GM12878 (cell line): ENCODE data around the gene FOXL1. TPM values are rescaled to one million over a fixed set of nuclear protein-coding genes. Genes with fewer than 3 reads are reported as not detected.

ENCODE experiments used
- ATAC-seq: fragments of 200-7000 bp; cut with Tn5 transposase; 3 replicates; pipeline ENCODE4 v1.9.1; 2020; ENCODE audit warnings: mild to moderate bottlenecking, moderate library complexity
- BruUV-seq: library from RNA; stranded (reverse); fragments of 400-500 nt; replicated peaks from 2 replicates; lab custom pipeline; 2021; lab: Mats Ljungman, UMichigan
- CTCF ChIA-PET: fragments of 300-600 bp; sonication (Branson Sonifier 250); formaldehyde crosslinking; extraction: SDS; loops from one replicate; lab custom pipeline; 2021; ENCODE audit warnings: inconsistent platforms; lab: Yijun Ruan, JAX
- POLR2A ChIA-PET: fragments of 350-600 bp; formaldehyde crosslinking; extraction: SDS; loops from one replicate; lab custom pipeline; 2021; ENCODE audit warnings: inconsistent platforms; lab: Charles Lee
- RAD21 ChIA-PET: fragments of 300-600 bp; sonication (Branson Sonifier 250); formaldehyde crosslinking; loops from one replicate; lab custom pipeline; 2023; ENCODE audit warnings: antibody characterized with exemption; ENCODE audit not compliant: unreplicated experiment; lab: Charles Lee
- SMC1A ChIA-PET: fragments of 300-600 bp; sonication (Branson Sonifier 250); formaldehyde crosslinking; loops from one replicate; lab custom pipeline; 2023; ENCODE audit not compliant: unreplicated experiment, uncharacterized antibody; lab: Charles Lee
- DNase-seq: peaks from one replicate; pipeline ENCODE4 v3.0.0-alpha.2; 2011; ENCODE audit warnings: low read depth, low spot score
- FAIRE-seq: peaks from 3 replicates; lab custom pipeline; 2011; peaks lifted over from hg19 to GRCh38; lab: Jason Lieb, UNC
- H2AFZ ChIP-seq: 2 replicates; pipeline ENCODE4 v1.6.0; 2011; ENCODE audit warnings: low read depth, low read length, control low read depth; ENCODE audit not compliant: control insufficient read depth
- H3K27ac ChIP-seq: 2 replicates; pipeline ENCODE4 v1.5.1; 2011; ENCODE audit warnings: control low read depth; ENCODE audit not compliant: control insufficient read depth, insufficient read depth
- H3K27me3 ChIP-seq, 2 experiments: replicated peaks in 1 of 2; 2 replicates each; pipeline versions ENCODE4 v1.6.0 to v1.6.1; 2011; ENCODE audit warnings: low read length in 1 of 2; ENCODE audit not compliant: control insufficient read depth in 2 of 2, insufficient read depth in 2 of 2
- H3K36me3 ChIP-seq, 2 experiments: 2 replicates each; pipeline ENCODE4 v1.5.1; 2011; ENCODE audit warnings: low read length in 1 of 2; ENCODE audit not compliant: control insufficient read depth in 2 of 2, insufficient read depth in 2 of 2
- H3K4me1 ChIP-seq: 2 replicates; pipeline ENCODE4 v1.6.1; 2011; ENCODE audit warnings: mild to moderate bottlenecking, low read length, moderate library complexity, mixed read lengths; ENCODE audit not compliant: control insufficient read depth, insufficient read depth
- H3K4me2 ChIP-seq: 2 replicates; pipeline ENCODE4 v1.6.0; 2011; ENCODE audit warnings: control low read depth; ENCODE audit not compliant: control insufficient read depth, insufficient read depth
- H3K4me3 ChIP-seq: fragments of 200-600 bp; sonication (generic); 2 replicates; pipeline ENCODE4 v1.5.1; 2016
- H3K79me2 ChIP-seq: 2 replicates; pipeline ENCODE4 v1.6.0; 2011; ENCODE audit warnings: low read length; ENCODE audit not compliant: control insufficient read depth, insufficient read depth
- H3K9ac ChIP-seq: 2 replicates; pipeline ENCODE4 v1.8.0; 2011; ENCODE audit warnings: low read length, control low read depth, mixed read lengths; ENCODE audit not compliant: control insufficient read depth, insufficient read depth
- H3K9me3 ChIP-seq: replicated peaks from 3 replicates; pipeline ENCODE4 v1.5.1; 2011; ENCODE audit warnings: mild to moderate bottlenecking, low read length; ENCODE audit not compliant: control insufficient read depth, insufficient read depth
- H4K20me1 ChIP-seq: 2 replicates; pipeline ENCODE4 v1.6.0; 2011; ENCODE audit not compliant: control insufficient read depth, insufficient read depth
- IRF4 ChIP-seq: IDR thresholded peaks from 2 replicates; pipeline ENCODE4 v1.6.1; 2011; ENCODE audit warnings: low read depth, low read length
- NR2C1 ChIP-seq: fragments of 450-650 bp; IDR thresholded peaks from 2 replicates; pipeline ENCODE4 v1.6.1; 2017; ENCODE audit warnings: antibody characterized with exemption, mild to moderate bottlenecking, moderate library complexity
- SMAD1 ChIP-seq: fragments of 450-650 bp; IDR thresholded peaks from 2 replicates; pipeline ENCODE4 v1.6.1; 2018; ENCODE audit warnings: mild to moderate bottlenecking, low read depth; ENCODE audit not compliant: partially characterized antibody
- ZNF217 ChIP-seq: fragments of 450-650 bp; IDR thresholded peaks from 2 replicates; pipeline ENCODE4 v1.6.1; 2017; ENCODE audit warnings: antibody characterized with exemption, mild to moderate bottlenecking
- ZSCAN29 ChIP-seq: fragments of 450-650 bp; IDR thresholded peaks from 2 replicates; pipeline ENCODE4 v1.6.1; 2017; ENCODE audit warnings: mild to moderate bottlenecking, moderate library complexity
- WGBS: methylation state at CpG from one replicate; pipeline ENCODE4 v1.1.6; 2016; ENCODE audit warnings: low lambda C conversion rate; ENCODE audit not compliant: insufficient replicate concordance, insufficient coverage; ENCODE audit errors: missing lambda C conversion rate; 5-methylcytosine and 5-hydroxymethylcytosine counted together
- in situ Hi-C: fragments of 300-500 bp; cut with MboI; formaldehyde crosslinking; loops from 9 replicates; pipeline ENCODE4 v1.14.3; 2018; ENCODE audit warnings: mixed read lengths
- intact Hi-C: fragments of 100-400 bp; cut with micrococcal nuclease; formaldehyde crosslinking; loops from one replicate; pipeline ENCODE4 v1.14.2; 2022; ENCODE audit not compliant: unreplicated experiment
- polyA plus RNA-seq, 11 experiments: library from polyadenylated mRNA; depleted of rRNA in 4 of 11; unstranded in 6 of 11; stranded (reverse) in 5 of 11; fragments of >200 nt; fragmentation: Nextera tagmentation in 4 of 11; fragmentation: Illumina TruSeq in 1 of 11; extraction: Ambion mirVana in 4 of 11; extraction: Trizol in 1 of 11; gene quantifications; 1 replicate in 1 of 11; 2 replicates in 10 of 11; pipeline versions ENCODE4 v1.2.1 to v1.2.3, GENCODE V29; 2011 to 2016; ENCODE audit warnings: inconsistent platforms in 2 of 11, missing spikeins in 2 of 11, low read depth in 1 of 11
- total RNA-seq, 4 experiments: library from RNA; depleted of rRNA in 3 of 4; stranded (reverse); fragments of >200 nt in 3 of 4; fragmentation: Illumina TruSeq in 1 of 4; extraction: Trizol in 1 of 4; gene quantifications; 2 replicates each; pipeline versions ENCODE4 v1.2.1 to v1.2.3, GENCODE V29; 2013 to 2021
- TF ChIP-seq, protein P1 (sequence below): IDR thresholded peaks from 2 replicates; pipeline ENCODE4 v1.6.1; 2011; ENCODE audit warnings: low read depth, low read length, improper control_type of control experiment, borderline replicate concordance
- TF ChIP-seq, protein P2 (sequence below): fragments of 450-650 bp; IDR thresholded peaks from 2 replicates; pipeline ENCODE4 v1.6.1; 2017; ENCODE audit warnings: borderline replicate concordance
- TF ChIP-seq, protein P3 (sequence below): IDR thresholded peaks from 2 replicates; pipeline ENCODE4 v1.6.1; 2012; ENCODE audit warnings: improper control_type of control experiment, low read depth, low read length; ENCODE audit not compliant: insufficient replicate concordance

The FOXL1 gene
- total and polyA plus RNA-seq, 10 of the 15 experiments (the other 5 are each of a cell fraction or from before 2014, with no cell fraction given), result 0.05 TPM; not detected in 9

DNA sequence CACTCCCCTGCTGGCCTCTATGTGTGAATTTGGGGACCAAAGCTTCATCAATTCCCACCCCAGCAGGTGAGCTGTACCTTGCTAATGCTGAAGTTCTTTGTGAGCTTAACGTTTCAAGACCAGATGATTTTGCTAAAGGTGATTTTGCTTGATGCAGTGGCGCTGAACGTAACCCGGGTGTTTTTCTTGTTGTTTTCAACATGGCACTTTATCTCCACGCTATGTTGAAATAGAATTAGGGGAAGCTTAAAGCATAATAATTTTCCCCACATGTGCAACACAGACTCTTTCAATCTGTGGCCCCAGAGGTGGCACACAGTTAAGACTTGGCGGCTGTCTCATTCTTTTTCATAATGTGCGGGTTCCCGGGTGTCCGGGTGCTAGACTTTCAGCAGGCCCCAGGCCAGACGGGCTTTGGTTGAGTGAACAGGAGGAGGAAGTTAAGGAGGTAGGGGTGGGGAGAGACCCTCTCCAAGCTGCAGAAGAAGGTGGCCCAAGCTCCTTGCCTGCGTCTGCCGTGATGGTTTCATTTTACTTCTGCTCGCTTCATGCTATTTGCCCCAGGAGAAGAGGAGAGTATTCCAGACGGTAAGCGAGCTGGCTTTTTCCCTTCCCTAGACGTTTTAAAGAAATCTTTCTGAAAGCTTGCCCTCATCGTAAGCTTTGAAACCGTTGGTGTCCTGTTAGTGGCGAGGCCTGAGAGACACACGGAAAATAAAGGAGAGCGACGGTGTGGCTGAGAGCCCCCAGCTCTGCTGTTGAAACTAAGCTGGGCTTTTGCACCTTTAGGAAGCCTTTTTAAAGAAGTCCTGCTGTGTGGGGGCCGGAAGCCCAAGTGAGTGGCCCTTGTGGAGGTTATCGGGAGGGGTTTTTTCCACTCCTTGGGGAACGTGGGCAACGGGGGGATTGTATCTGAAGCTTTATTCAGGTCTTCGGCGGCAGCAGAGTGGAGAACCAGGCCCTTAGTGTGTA lies 7.5 kb upstream of the FOXL1 start:
- BruUV-seq, result no TSS peak
- POLR2A ChIA-PET, result no interaction called here
- SMC1A ChIA-PET, result interaction anchor here (0.5 to 1.4 kb wide), 5 partner anchors 12 to 263 kb away, joined by 3 to 6 read pairs (median 3); no protein-coding TSS in a partner anchor
- H3K4me2 ChIP-seq, result no peak overlapping the region
- H3K4me3 ChIP-seq, result no peak overlapping the region
- 53% methylated on average over 28 of the region's 28 CpGs for WGBS
- no peaks in the 10 kb centered on the region for H3K9me3 ChIP-seq
- CTCF ChIA-PET, result interaction anchor here (0.9 to 1.8 kb wide), 4 partner anchors 9 to 708 kb away, joined by 3 to 11 read pairs (median 4); no protein-coding TSS in a partner anchor
- no peak overlapping the region for H3K9ac ChIP-seq
- RAD21 ChIA-PET, result interaction anchor here (1.0 kb wide), 1 partner anchor 188 kb away, joined by 3 read pairs; no protein-coding TSS in a partner anchor
- ATAC-seq, result no peak
- no peaks in the 10 kb centered on the region for H3K79me2 ChIP-seq
- TF ChIP-seq, protein P1, sequence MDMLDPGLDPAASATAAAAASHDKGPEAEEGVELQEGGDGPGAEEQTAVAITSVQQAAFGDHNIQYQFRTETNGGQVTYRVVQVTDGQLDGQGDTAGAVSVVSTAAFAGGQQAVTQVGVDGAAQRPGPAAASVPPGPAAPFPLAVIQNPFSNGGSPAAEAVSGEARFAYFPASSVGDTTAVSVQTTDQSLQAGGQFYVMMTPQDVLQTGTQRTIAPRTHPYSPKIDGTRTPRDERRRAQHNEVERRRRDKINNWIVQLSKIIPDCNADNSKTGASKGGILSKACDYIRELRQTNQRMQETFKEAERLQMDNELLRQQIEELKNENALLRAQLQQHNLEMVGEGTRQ, result no peak
- TF ChIP-seq SMAD1, result no peak
- no peak for TF ChIP-seq NR2C1
- TF ChIP-seq, protein P2, sequence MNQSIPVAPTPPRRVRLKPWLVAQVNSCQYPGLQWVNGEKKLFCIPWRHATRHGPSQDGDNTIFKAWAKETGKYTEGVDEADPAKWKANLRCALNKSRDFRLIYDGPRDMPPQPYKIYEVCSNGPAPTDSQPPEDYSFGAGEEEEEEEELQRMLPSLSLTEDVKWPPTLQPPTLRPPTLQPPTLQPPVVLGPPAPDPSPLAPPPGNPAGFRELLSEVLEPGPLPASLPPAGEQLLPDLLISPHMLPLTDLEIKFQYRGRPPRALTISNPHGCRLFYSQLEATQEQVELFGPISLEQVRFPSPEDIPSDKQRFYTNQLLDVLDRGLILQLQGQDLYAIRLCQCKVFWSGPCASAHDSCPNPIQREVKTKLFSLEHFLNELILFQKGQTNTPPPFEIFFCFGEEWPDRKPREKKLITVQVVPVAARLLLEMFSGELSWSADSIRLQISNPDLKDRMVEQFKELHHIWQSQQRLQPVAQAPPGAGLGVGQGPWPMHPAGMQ, result no peak
- TF ChIP-seq ZSCAN29, result no peak
- no peak for TF ChIP-seq IRF4
- TF ChIP-seq, protein P3, sequence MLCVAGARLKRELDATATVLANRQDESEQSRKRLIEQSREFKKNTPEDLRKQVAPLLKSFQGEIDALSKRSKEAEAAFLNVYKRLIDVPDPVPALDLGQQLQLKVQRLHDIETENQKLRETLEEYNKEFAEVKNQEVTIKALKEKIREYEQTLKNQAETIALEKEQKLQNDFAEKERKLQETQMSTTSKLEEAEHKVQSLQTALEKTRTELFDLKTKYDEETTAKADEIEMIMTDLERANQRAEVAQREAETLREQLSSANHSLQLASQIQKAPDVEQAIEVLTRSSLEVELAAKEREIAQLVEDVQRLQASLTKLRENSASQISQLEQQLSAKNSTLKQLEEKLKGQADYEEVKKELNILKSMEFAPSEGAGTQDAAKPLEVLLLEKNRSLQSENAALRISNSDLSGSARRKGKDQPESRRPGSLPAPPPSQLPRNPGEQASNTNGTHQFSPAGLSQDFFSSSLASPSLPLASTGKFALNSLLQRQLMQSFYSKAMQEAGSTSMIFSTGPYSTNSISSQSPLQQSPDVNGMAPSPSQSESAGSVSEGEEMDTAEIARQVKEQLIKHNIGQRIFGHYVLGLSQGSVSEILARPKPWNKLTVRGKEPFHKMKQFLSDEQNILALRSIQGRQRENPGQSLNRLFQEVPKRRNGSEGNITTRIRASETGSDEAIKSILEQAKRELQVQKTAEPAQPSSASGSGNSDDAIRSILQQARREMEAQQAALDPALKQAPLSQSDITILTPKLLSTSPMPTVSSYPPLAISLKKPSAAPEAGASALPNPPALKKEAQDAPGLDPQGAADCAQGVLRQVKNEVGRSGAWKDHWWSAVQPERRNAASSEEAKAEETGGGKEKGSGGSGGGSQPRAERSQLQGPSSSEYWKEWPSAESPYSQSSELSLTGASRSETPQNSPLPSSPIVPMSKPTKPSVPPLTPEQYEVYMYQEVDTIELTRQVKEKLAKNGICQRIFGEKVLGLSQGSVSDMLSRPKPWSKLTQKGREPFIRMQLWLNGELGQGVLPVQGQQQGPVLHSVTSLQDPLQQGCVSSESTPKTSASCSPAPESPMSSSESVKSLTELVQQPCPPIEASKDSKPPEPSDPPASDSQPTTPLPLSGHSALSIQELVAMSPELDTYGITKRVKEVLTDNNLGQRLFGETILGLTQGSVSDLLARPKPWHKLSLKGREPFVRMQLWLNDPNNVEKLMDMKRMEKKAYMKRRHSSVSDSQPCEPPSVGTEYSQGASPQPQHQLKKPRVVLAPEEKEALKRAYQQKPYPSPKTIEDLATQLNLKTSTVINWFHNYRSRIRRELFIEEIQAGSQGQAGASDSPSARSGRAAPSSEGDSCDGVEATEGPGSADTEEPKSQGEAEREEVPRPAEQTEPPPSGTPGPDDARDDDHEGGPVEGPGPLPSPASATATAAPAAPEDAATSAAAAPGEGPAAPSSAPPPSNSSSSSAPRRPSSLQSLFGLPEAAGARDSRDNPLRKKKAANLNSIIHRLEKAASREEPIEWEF, result no peak
- no peak for TF ChIP-seq ZNF217
- DNase-seq, result no peak
- no peak for FAIRE-seq
- H3K4me1 ChIP-seq, result no peaks in the 10 kb centered on the region
- H2AFZ ChIP-seq, result no peak overlapping the region
- peaks cover 4 to 11% of the 10 kb centered on the region in 2 experiments; a peak in 3 of 4 replicates for H3K27me3 ChIP-seq
- in situ Hi-C loops (no loop called here), intact Hi-C loops (no loop called here)
- no peak overlapping the region for H3K27ac ChIP-seq
- no peaks in the 10 kb centered on the region for H4K20me1 ChIP-seq
- H3K36me3 ChIP-seq, result no peaks in the 10 kb centered on the region
